UCSD-AML1 (cell line): ENCODE data around the gene UBE2F.
A peak's percentile ranks its signal among the peaks of the same experiment; 100 is the strongest.
"Not testable (repeated sequence)": the region's sequence is repeated elsewhere in the genome, so short reads cannot be mapped to it uniquely, and the experiment has no call there.

Experiments used
- DNase-seq: peaks from one replicate; lab custom pipeline; 2025; ENCODE audit not compliant: unreplicated experiment; lab: John Stamatoyannopoulos, UW

Gene UBE2F

GRCh38 chr2:237943395-237944094 is 23.3 kb upstream of the UBE2F start:
- DNase-seq = no peak

GRCh38 chr2:237944302-237944701 is 22.5 kb upstream of the UBE2F start:
- DNase-seq = no peak

- DNase-seq = no peak
These were observed 20.4 kb upstream of the UBE2F start for GRCh38 chr2:237946423-237946822.

- DNase-seq = not testable (repeated sequence)
These were observed 15.5 kb upstream of the UBE2F start for GRCh38 chr2:237951354-237951753.

- no peak for DNase-seq
These were observed 14.9 kb upstream of the UBE2F start for GRCh38 chr2:237951878-237952277.

- no peak for DNase-seq
These were observed 14.0 kb upstream of the UBE2F start for GRCh38 chr2:237952851-237953250.

GRCh38 chr2:237955640-237956401 is 11.0 kb upstream of the UBE2F start:
- no peak for DNase-seq

GRCh38 chr2:237956402-237956736 is 10.4 kb upstream of the UBE2F start:
- no peak for DNase-seq

GRCh38 chr2:237961637-237962036 is 5.2 kb upstream of the UBE2F start:
- no peak for DNase-seq

GRCh38 chr2:237962432-237963084 is 4.3 kb upstream of the UBE2F start:
- DNase-seq = no peak

GRCh38 chr2:237963490-237963991 is 3.3 kb upstream of the UBE2F start:
- not testable (repeated sequence) for DNase-seq

- no peak for DNase-seq
These were observed 2.6 kb upstream of the UBE2F start for GRCh38 chr2:237964194-237964577.

GRCh38 chr2:237964578-237965404 is 2.0 kb upstream of the UBE2F start:
- DNase-seq = no peak

GRCh38 chr2:237965844-237966243 is 970 bp upstream of the UBE2F start:
- DNase-seq = not testable (repeated sequence)

GRCh38 chr2:237966250-237966564 is 607 bp upstream of the UBE2F start:
- no peak for DNase-seq

GRCh38 chr2:237967463-237967951 is 693 bp downstream of the UBE2F start:
- no peak for DNase-seq

GRCh38 chr2:237968048-237968862 is 1.4 kb downstream of the UBE2F start:
- DNase-seq = peak; percentile 68

- DNase-seq = no peak
These were observed 4.8 kb downstream of the UBE2F start for GRCh38 chr2:237971661-237972060.

- DNase-seq = no peak
These were observed 5.4 kb downstream of the UBE2F start for GRCh38 chr2:237972211-237972610.

GRCh38 chr2:237972936-237973335 is 6.1 kb downstream of the UBE2F start:
- no peak for DNase-seq
